ENCODE results near the gene NLGN3. TPM values are rescaled to one million over a fixed set of nuclear protein-coding genes. Genes with fewer than 3 reads are reported as not detected.

The NLGN3 gene
- total and polyA plus RNA-seq, 2 donors (not counting 3 experiments of a cell fraction or from before 2014, with no cell fraction given), result 0.37 to 0.40 TPM

DNA sequence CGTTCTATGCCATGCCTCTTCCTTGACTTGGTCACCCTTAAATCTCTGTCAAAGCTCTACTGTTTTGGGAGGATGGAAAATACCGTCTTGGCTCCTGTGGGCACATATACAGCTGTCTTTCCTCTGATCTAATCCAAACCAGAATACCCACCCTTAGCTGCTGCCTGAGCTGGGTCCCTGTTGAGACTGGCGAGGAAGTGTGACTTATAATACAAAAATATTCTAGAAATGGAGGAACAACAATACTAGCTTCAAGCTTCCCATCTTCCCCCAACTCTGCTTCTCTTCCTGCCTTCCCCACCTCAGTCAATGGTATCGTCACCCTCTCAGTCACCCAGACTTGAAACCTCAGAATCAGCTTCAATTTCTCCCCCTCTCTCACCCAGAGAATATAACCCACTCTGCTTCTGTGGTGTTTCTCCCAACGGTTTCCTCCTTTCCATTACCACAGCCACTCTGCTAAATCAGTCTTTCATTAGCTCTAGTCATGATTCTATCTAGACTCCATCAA lies 32.7 kb upstream of the NLGN3 start:
- FAIRE-seq, result no peak
- TF ChIP-seq GATA2 (IDR thresholded peaks at IDR 0.05; ENCODE audit: insufficient read depth, insufficient read length, low read depth, low read length) (no peak), EZH2 (IDR thresholded peaks at IDR 0.05; ENCODE audit: borderline replicate concordance, low read depth, low read length, severe bottlenecking) (no peak), JUN (IDR thresholded peaks at IDR 0.05; ENCODE audit: borderline replicate concordance, insufficient read depth, insufficient read length, low read depth) (no peak), MYC (IDR thresholded peaks at IDR 0.05; ENCODE audit: low read depth, low read length) (no peak), POLR2A (IDR thresholded peaks at IDR 0.05; ENCODE audit: low read depth, low read length) (no peak), MAX (IDR thresholded peaks at IDR 0.05; ENCODE audit: insufficient read depth, insufficient read length) (no peak), POLR2AphosphoS5 (IDR thresholded peaks at IDR 0.05; ENCODE audit: insufficient read depth, low read depth, low read length) (no peak), FOS (IDR thresholded peaks at IDR 0.05; ENCODE audit: borderline replicate concordance, insufficient read depth, low read length) (no peak)
- TF ChIP-seq, protein P1, sequence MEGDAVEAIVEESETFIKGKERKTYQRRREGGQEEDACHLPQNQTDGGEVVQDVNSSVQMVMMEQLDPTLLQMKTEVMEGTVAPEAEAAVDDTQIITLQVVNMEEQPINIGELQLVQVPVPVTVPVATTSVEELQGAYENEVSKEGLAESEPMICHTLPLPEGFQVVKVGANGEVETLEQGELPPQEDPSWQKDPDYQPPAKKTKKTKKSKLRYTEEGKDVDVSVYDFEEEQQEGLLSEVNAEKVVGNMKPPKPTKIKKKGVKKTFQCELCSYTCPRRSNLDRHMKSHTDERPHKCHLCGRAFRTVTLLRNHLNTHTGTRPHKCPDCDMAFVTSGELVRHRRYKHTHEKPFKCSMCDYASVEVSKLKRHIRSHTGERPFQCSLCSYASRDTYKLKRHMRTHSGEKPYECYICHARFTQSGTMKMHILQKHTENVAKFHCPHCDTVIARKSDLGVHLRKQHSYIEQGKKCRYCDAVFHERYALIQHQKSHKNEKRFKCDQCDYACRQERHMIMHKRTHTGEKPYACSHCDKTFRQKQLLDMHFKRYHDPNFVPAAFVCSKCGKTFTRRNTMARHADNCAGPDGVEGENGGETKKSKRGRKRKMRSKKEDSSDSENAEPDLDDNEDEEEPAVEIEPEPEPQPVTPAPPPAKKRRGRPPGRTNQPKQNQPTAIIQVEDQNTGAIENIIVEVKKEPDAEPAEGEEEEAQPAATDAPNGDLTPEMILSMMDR (IDR thresholded peaks at IDR 0.05; ENCODE audit: extremely low read depth in 1 of 2, insufficient read depth in 1 of 2, low read depth in 1 of 2, low read length in 2 of 2), result no peak
- DNase-seq (ENCODE audit: low read depth, low spot score), result no peak
- ChIA-PET POLR2A (no interaction called here), CTCF (interaction anchor here (0.9 kb wide), 2 partner anchors 9 to 15 kb away, joined by 3 read pairs; no protein-coding TSS in a partner anchor)
- no peaks in the 10 kb centered on the region for H3K36me3 ChIP-seq (ENCODE audit: control insufficient read depth in 2 of 2, extremely low read depth in 1 of 2, insufficient read depth in 2 of 2, low read length in 2 of 2)
- H3K4me2 ChIP-seq (ENCODE audit: insufficient read depth, low read length), result no peak overlapping the region
- H2AFZ ChIP-seq (ENCODE audit: low read depth, low read length), result no peak overlapping the region
- no peaks in the 10 kb centered on the region for H3K79me2 ChIP-seq (ENCODE audit: control insufficient read depth, insufficient read depth, low read length)
- H3K9me3 ChIP-seq (replicated peaks; ENCODE audit: control insufficient read depth, insufficient read depth, low read length), result no peaks in the 10 kb centered on the region
- H3K27me3 ChIP-seq (ENCODE audit: control insufficient read depth in 2 of 2, insufficient read depth in 2 of 2, low read length in 2 of 2), result peaks cover 3 to 4% of the 10 kb centered on the region in 2 experiments
- no peaks in the 10 kb centered on the region for H4K20me1 ChIP-seq (replicated peaks; ENCODE audit: control insufficient read depth, extremely low read depth, insufficient read depth, low read length)
- H3K9me1 ChIP-seq (replicated peaks; ENCODE audit: control insufficient read depth, extremely low read depth, insufficient read depth, low read length), result no peaks in the 10 kb centered on the region
- H3K4me1 ChIP-seq (ENCODE audit: control insufficient read depth, extremely low read depth, insufficient read depth, low read length), result no peaks in the 10 kb centered on the region
- intact Hi-C loops (cut with micrococcal nuclease), result loop anchor here (10.0 kb wide), 1 partner anchor 117 kb away; no protein-coding TSS in a partner anchor
- H3K9ac ChIP-seq (replicated peaks; ENCODE audit: extremely low read depth, insufficient read depth, low read length), result no peak overlapping the region
- no peak overlapping the region for H3K4me3 ChIP-seq (replicated peaks in 1 of 3; ENCODE audit: insufficient read depth in 1 of 3, low read depth in 1 of 3, low read length in 3 of 3)
- dilution Hi-C loops (cut with MboI; ENCODE audit: extremely low pct_ligation_motif_present, low sequenced_read_pairs), result no loop called here
- no TSS peak for BruUV-seq (replicated peaks)
- no peak overlapping the region for H3K27ac ChIP-seq (ENCODE audit: insufficient read depth, low read depth, low read length)
